Stimulated activated naive CD8-positive, alpha-beta T cell treated with anti-CD3 and anti-CD28 coated beads, Interleukin-15, Interleukin-2, amounts not matched to agents 100 ng/mL and 50 ng/mL, for 24 hours (primary cell): ENCODE data around the gene SFRP5.

Source experiments
- H3K27ac Mint-ChIP-seq: one replicate; pipeline ENCODE4 v1.8.0; 2021; ENCODE audit warnings: mild to moderate bottlenecking, mixed read lengths
- H3K27me3 Mint-ChIP-seq: one replicate; pipeline ENCODE4 v1.8.0; 2021; ENCODE audit warnings: mixed read lengths
- H3K36me3 Mint-ChIP-seq: one replicate; pipeline ENCODE4 v1.8.0; 2021; ENCODE audit warnings: low read depth, mixed read lengths
- H3K4me1 Mint-ChIP-seq: one replicate; pipeline ENCODE4 v1.8.0; 2021; ENCODE audit warnings: low read depth, mixed read lengths
- H3K4me3 Mint-ChIP-seq: one replicate; pipeline ENCODE4 v1.8.0; 2021; ENCODE audit warnings: mild to moderate bottlenecking, mixed read lengths
- H3K9me3 Mint-ChIP-seq: one replicate; pipeline ENCODE4 v1.8.0; 2021; ENCODE audit warnings: mixed read lengths

The SFRP5 gene

GRCh38 chr10:97762816-97763215 lies 9.0 kb downstream of the SFRP5 start:
- H3K36me3 Mint-ChIP-seq: peaks cover 15% of the 10 kb centered on the region
- peaks cover 8% of the 10 kb centered on the region for H3K4me1 Mint-ChIP-seq
- H3K4me3 Mint-ChIP-seq: no peak overlapping the region
- H3K27ac Mint-ChIP-seq: no peak overlapping the region
- no peaks in the 10 kb centered on the region for H3K9me3 Mint-ChIP-seq
- no peaks in the 10 kb centered on the region for H3K27me3 Mint-ChIP-seq

GRCh38 chr10:97762056-97762455 lies 9.7 kb downstream of the SFRP5 start:
- Mint-ChIP-seq H3K36me3 (peaks cover 21% of the 10 kb centered on the region), H3K9me3 (no peaks in the 10 kb centered on the region), H3K4me3 (no peak overlapping the region), H3K27ac (no peak overlapping the region), H3K4me1 (peaks cover 8% of the 10 kb centered on the region), H3K27me3 (no peaks in the 10 kb centered on the region)

- no peaks in the 10 kb centered on the region for H3K27me3 Mint-ChIP-seq
- peaks cover 8% of the 10 kb centered on the region for H3K4me1 Mint-ChIP-seq
- no peaks in the 10 kb centered on the region for H3K9me3 Mint-ChIP-seq
- H3K4me3 Mint-ChIP-seq: no peak overlapping the region
- H3K36me3 Mint-ChIP-seq: peaks cover 27% of the 10 kb centered on the region
- H3K27ac Mint-ChIP-seq: no peak overlapping the region
These were observed 10.4 kb downstream of the SFRP5 start for GRCh38 chr10:97761331-97761865.

GRCh38 chr10:97760461-97761257 lies 11.1 kb downstream of the SFRP5 start:
- H3K9me3 Mint-ChIP-seq: no peaks in the 10 kb centered on the region
- no peaks in the 10 kb centered on the region for H3K27me3 Mint-ChIP-seq
- H3K4me3 Mint-ChIP-seq: no peak overlapping the region
- no peak overlapping the region for H3K27ac Mint-ChIP-seq
- peaks cover 8% of the 10 kb centered on the region for H3K4me1 Mint-ChIP-seq
- peaks cover 28% of the 10 kb centered on the region for H3K36me3 Mint-ChIP-seq

GRCh38 chr10:97759946-97760345 lies 11.9 kb downstream of the SFRP5 start:
- no peak overlapping the region for H3K4me3 Mint-ChIP-seq
- H3K27me3 Mint-ChIP-seq: no peaks in the 10 kb centered on the region
- H3K9me3 Mint-ChIP-seq: no peaks in the 10 kb centered on the region
- peaks cover 8% of the 10 kb centered on the region for H3K4me1 Mint-ChIP-seq
- peaks cover 31% of the 10 kb centered on the region for H3K36me3 Mint-ChIP-seq
- H3K27ac Mint-ChIP-seq: no peak overlapping the region

- Mint-ChIP-seq H3K4me1 (peaks cover 4% of the 10 kb centered on the region), H3K36me3 (peaks cover 34% of the 10 kb centered on the region), H3K4me3 (no peak overlapping the region), H3K27ac (no peak overlapping the region), H3K27me3 (no peaks in the 10 kb centered on the region), H3K9me3 (no peaks in the 10 kb centered on the region)
These were observed 12.5 kb downstream of the SFRP5 start for GRCh38 chr10:97759158-97759887.

GRCh38 chr10:97757471-97757870 lies 14.3 kb downstream of the SFRP5 start:
- Mint-ChIP-seq H3K4me3 (no peak overlapping the region), H3K4me1 (no peaks in the 10 kb centered on the region), H3K27ac (no peak overlapping the region), H3K27me3 (no peaks in the 10 kb centered on the region), H3K36me3 (peaks cover 46% of the 10 kb centered on the region), H3K9me3 (no peaks in the 10 kb centered on the region)

- no peaks in the 10 kb centered on the region for H3K27me3 Mint-ChIP-seq
- H3K9me3 Mint-ChIP-seq: no peaks in the 10 kb centered on the region
- no peak overlapping the region for H3K27ac Mint-ChIP-seq
- H3K4me1 Mint-ChIP-seq: no peaks in the 10 kb centered on the region
- H3K36me3 Mint-ChIP-seq: peaks cover 53% of the 10 kb centered on the region
- H3K4me3 Mint-ChIP-seq: no peak overlapping the region
These were observed 16.1 kb downstream of the SFRP5 start for GRCh38 chr10:97755718-97756117.

- H3K27me3 Mint-ChIP-seq: no peaks in the 10 kb centered on the region
- peaks cover 56% of the 10 kb centered on the region for H3K36me3 Mint-ChIP-seq
- H3K27ac Mint-ChIP-seq: no peak overlapping the region
- H3K4me3 Mint-ChIP-seq: no peak overlapping the region
- no peaks in the 10 kb centered on the region for H3K4me1 Mint-ChIP-seq
- H3K9me3 Mint-ChIP-seq: no peaks in the 10 kb centered on the region
These were observed 17.1 kb downstream of the SFRP5 start for GRCh38 chr10:97754726-97755125.

GRCh38 chr10:97752956-97753355 lies 18.8 kb downstream of the SFRP5 start:
- Mint-ChIP-seq H3K27me3 (no peaks in the 10 kb centered on the region), H3K27ac (no peak overlapping the region), H3K4me1 (no peaks in the 10 kb centered on the region), H3K4me3 (no peak overlapping the region), H3K9me3 (no peaks in the 10 kb centered on the region), H3K36me3 (peaks cover 69% of the 10 kb centered on the region)

GRCh38 chr10:97748116-97748515 lies 23.7 kb downstream of the SFRP5 start:
- Mint-ChIP-seq H3K4me3 (no peak overlapping the region), H3K4me1 (no peaks in the 10 kb centered on the region), H3K36me3 (peaks cover 76% of the 10 kb centered on the region), H3K27ac (no peak overlapping the region), H3K9me3 (no peaks in the 10 kb centered on the region), H3K27me3 (no peaks in the 10 kb centered on the region)

- H3K36me3 Mint-ChIP-seq: peaks cover 78% of the 10 kb centered on the region
- H3K27me3 Mint-ChIP-seq: no peaks in the 10 kb centered on the region
- H3K9me3 Mint-ChIP-seq: no peaks in the 10 kb centered on the region
- H3K4me1 Mint-ChIP-seq: peaks cover 5% of the 10 kb centered on the region
- H3K27ac Mint-ChIP-seq: no peak overlapping the region
- no peak overlapping the region for H3K4me3 Mint-ChIP-seq
These were observed 24.2 kb downstream of the SFRP5 start for GRCh38 chr10:97747573-97747972.

GRCh38 chr10:97744405-97745035 lies 27.3 kb downstream of the SFRP5 start:
- Mint-ChIP-seq H3K4me1 (peaks cover 24% of the 10 kb centered on the region), H3K36me3 (peaks cover 84% of the 10 kb centered on the region), H3K4me3 (no peak overlapping the region), H3K27me3 (no peaks in the 10 kb centered on the region), H3K9me3 (no peaks in the 10 kb centered on the region), H3K27ac (no peak overlapping the region)

- H3K27me3 Mint-ChIP-seq: no peaks in the 10 kb centered on the region
- no peaks in the 10 kb centered on the region for H3K9me3 Mint-ChIP-seq
- H3K36me3 Mint-ChIP-seq: peaks cover 81% of the 10 kb centered on the region
- H3K27ac Mint-ChIP-seq: peak overlapping the region; percentile 2
- H3K4me3 Mint-ChIP-seq: no peak overlapping the region
- H3K4me1 Mint-ChIP-seq: peaks cover 33% of the 10 kb centered on the region
These were observed 28.4 kb downstream of the SFRP5 start for GRCh38 chr10:97743169-97743943.
